Stimulated activated CD8-positive, alpha-beta memory T cell treated with anti-CD3 and anti-CD28 coated beads, Interleukin-12 subunit alpha, Interleukin-12 subunit beta, amount 100 ng/mL, for 24 hours (primary cell): Measurements from ENCODE around the gene PRPF6.

Experiments
- DNase-seq: peaks from one replicate; pipeline ENCODE4 v3.0.0-alpha.2; 2020; ENCODE audit errors: extremely low read depth

The PRPF6 gene

GRCh38 chr20:64035933-64036345 is 55.0 kb downstream of the PRPF6 start, which contains the start of gene C20orf204:
TSS of gene C20orf204 (plus strand) at chr20:64036182. CDS start at chr20:64036324, 142 bp downstream.
- no peak for DNase-seq

GRCh38 chr20:64036346-64037198 is 55.6 kb downstream of the PRPF6 start:
- no peak for DNase-seq

- no peak for DNase-seq
Observed at GRCh38 chr20:64037199-64037497, 56.2 kb downstream of the PRPF6 start.

GRCh38 chr20:64037498-64038213 is 56.7 kb downstream of the PRPF6 start:
- DNase-seq = no peak

- DNase-seq = no peak
Observed at GRCh38 chr20:64038224-64038564, 57.3 kb downstream of the PRPF6 start.

- DNase-seq = peak; percentile 53
Observed at GRCh38 chr20:64038565-64039292, 57.8 kb downstream of the PRPF6 start.

GRCh38 chr20:64039293-64040160 is 58.6 kb downstream of the PRPF6 start:
- DNase-seq = no peak

GRCh38 chr20:64040231-64041039 is 59.5 kb downstream of the PRPF6 start:
- DNase-seq = no peak

GRCh38 chr20:64041040-64041780 is 60.3 kb downstream of the PRPF6 start:
- DNase-seq = no peak

GRCh38 chr20:64041781-64042053 is 60.8 kb downstream of the PRPF6 start:
- DNase-seq = no peak

GRCh38 chr20:64042054-64042781 is 61.3 kb downstream of the PRPF6 start:
- DNase-seq = no peak

- no peak for DNase-seq
Observed at GRCh38 chr20:64043768-64044167, 62.8 kb downstream of the PRPF6 start.

- DNase-seq = no peak
Observed at GRCh38 chr20:64044484-64045247, 63.7 kb downstream of the PRPF6 start.

- no peak for DNase-seq
Observed at GRCh38 chr20:64045346-64046011, 64.5 kb downstream of the PRPF6 start.

- DNase-seq = no peak
Observed at GRCh38 chr20:64047046-64047389, 66.1 kb downstream of the PRPF6 start.

GRCh38 chr20:64047968-64048401 is 67.1 kb downstream of the PRPF6 start:
- DNase-seq = no peak

GRCh38 chr20:64048402-64049044 is 67.6 kb downstream of the PRPF6 start:
- DNase-seq = no peak
